ENCODE measurements around the gene VDR.

The VDR gene

GRCh38 chr12:47800582-47800981, 104.2 kb downstream of the VDR start:
- no peak for TF ChIP-seq CSDC2 (CRISPR knock-in tag; IDR thresholded peaks at IDR 0.05)
- TF ChIP-seq ZNF70 (CRISPR knock-in tag; IDR thresholded peaks at IDR 0.05), result no peak
- no peak for TF ChIP-seq PPARA (CRISPR knock-in tag; IDR thresholded peaks at IDR 0.05; ENCODE audit: borderline replicate concordance)
- no peak for TF ChIP-seq TCF4 (CRISPR knock-in tag; IDR thresholded peaks at IDR 0.05; ENCODE audit: borderline replicate concordance)
- TF ChIP-seq SNAI2 (CRISPR knock-in tag; IDR thresholded peaks at IDR 0.05), result no peak
- TF ChIP-seq ZFP3 (CRISPR knock-in tag; IDR thresholded peaks at IDR 0.05), result no peak
- TF ChIP-seq ZFP30 (CRISPR knock-in tag; IDR thresholded peaks at IDR 0.05), result no peak
- TF ChIP-seq BACH2 (CRISPR knock-in tag; IDR thresholded peaks at IDR 0.05; ENCODE audit: borderline replicate concordance), result no peak
- no peak for TF ChIP-seq CSRNP3 (CRISPR knock-in tag; IDR thresholded peaks at IDR 0.05)
- no peak for TF ChIP-seq TSHZ2 (CRISPR knock-in tag; IDR thresholded peaks at IDR 0.05)
- TF ChIP-seq OSR1 (CRISPR knock-in tag; IDR thresholded peaks at IDR 0.05), result no peak
- TF ChIP-seq TOX (CRISPR knock-in tag; IDR thresholded peaks at IDR 0.05; ENCODE audit: borderline replicate concordance), result no peak
- TF ChIP-seq RARB (CRISPR knock-in tag; IDR thresholded peaks at IDR 0.05), result no peak
- TF ChIP-seq ESRRG (CRISPR knock-in tag; IDR thresholded peaks at IDR 0.05), result no peak
- no peak for TF ChIP-seq CREB5 (CRISPR knock-in tag; IDR thresholded peaks at IDR 0.05; ENCODE audit: low read depth)
- no peak for ATAC-seq

- ATAC-seq, result no peak
- TF ChIP-seq ISL1 (CRISPR knock-in tag; IDR thresholded peaks at IDR 0.05) (no peak), ZNF565 (CRISPR knock-in tag; conservative IDR thresholded peaks at IDR 0.05; ENCODE audit: low read depth) (no peak), CSDC2 (CRISPR knock-in tag; IDR thresholded peaks at IDR 0.05) (no peak), BACH2 (CRISPR knock-in tag; IDR thresholded peaks at IDR 0.05; ENCODE audit: borderline replicate concordance) (no peak), POU6F1 (CRISPR knock-in tag; IDR thresholded peaks at IDR 0.05; ENCODE audit: borderline replicate concordance, low read depth) (no peak), ARNTL (CRISPR knock-in tag; IDR thresholded peaks at IDR 0.05; ENCODE audit: borderline replicate concordance, low read depth) (no peak), GLIS3 (CRISPR knock-in tag; IDR thresholded peaks at IDR 0.05) (no peak), PATZ1 (CRISPR knock-in tag; IDR thresholded peaks at IDR 0.05; ENCODE audit: borderline replicate concordance) (no peak), ZC3H10 (CRISPR knock-in tag; IDR thresholded peaks at IDR 0.05) (no peak), SNAI2 (CRISPR knock-in tag; IDR thresholded peaks at IDR 0.05) (no peak), ZFP3 (CRISPR knock-in tag; IDR thresholded peaks at IDR 0.05) (no peak)
Observed at GRCh38 chr12:47799357-47799955, 105.3 kb downstream of the VDR start.
